PFSK-1 (cell line): ENCODE data around the gene CLASP1.

Experiments used
- FOXP2 ChIP-seq: optimal IDR thresholded peaks from 2 replicates; pipeline ENCODE3; 2011; ENCODE audit warnings: borderline replicate concordance, control low read depth, inconsistent platforms; ENCODE audit not compliant: insufficient read depth; ENCODE audit errors: extremely low read length, extremely low read depth
- POLR2AphosphoS5 ChIP-seq: IDR thresholded peaks from 2 replicates; pipeline ENCODE4 v1.6.1; 2012; ENCODE audit warnings: low read depth, mild to moderate bottlenecking, control low read depth, low read length, moderate library complexity
- REST ChIP-seq, 2 experiments: IDR thresholded peaks; 2 replicates each; pipeline versions ENCODE4 v1.6.1 to v1.8.0; 2011 to 2012; ENCODE audit warnings: low read depth in 2 of 2, low read length in 2 of 2, control low read depth in 1 of 2, inconsistent platforms in 1 of 2, mild to moderate bottlenecking in 1 of 2, moderate library complexity in 1 of 2; ENCODE audit not compliant: insufficient read depth in 1 of 2
- SIN3A ChIP-seq: IDR thresholded peaks from 2 replicates; pipeline ENCODE4 v1.6.1; 2012; ENCODE audit warnings: mild to moderate bottlenecking, low read length, moderate library complexity, borderline replicate concordance; ENCODE audit not compliant: insufficient read depth
- TAF1 ChIP-seq: IDR thresholded peaks from 2 replicates; pipeline ENCODE4 v1.6.1; 2012; ENCODE audit warnings: low read length, control low read depth, borderline replicate concordance; ENCODE audit not compliant: insufficient read depth

Gene CLASP1

GRCh38 chr2:121326628-121327027 lies 322.6 kb downstream of the CLASP1 start:
- TF ChIP-seq POLR2AphosphoS5 (no peak), FOXP2 (no peak), SIN3A (no peak), TAF1 (no peak), REST (IDR thresholded peaks at IDR 0.05; ENCODE audit: insufficient read depth in 1 of 2, low read depth in 2 of 2, low read length in 2 of 2) (no peak)

- no peak for TF ChIP-seq TAF1
- TF ChIP-seq SIN3A = no peak
- TF ChIP-seq REST (IDR thresholded peaks at IDR 0.05; ENCODE audit: insufficient read depth in 1 of 2, low read depth in 2 of 2, low read length in 2 of 2) = no peak
- no peak for TF ChIP-seq POLR2AphosphoS5
- TF ChIP-seq FOXP2 = no peak
Measured at GRCh38 chr2:121324601-121325000, 324.7 kb downstream of the CLASP1 start.

GRCh38 chr2:121321476-121321875 lies 327.8 kb downstream of the CLASP1 start:
- TF ChIP-seq TAF1 (no peak), SIN3A (no peak), REST (IDR thresholded peaks at IDR 0.05; ENCODE audit: insufficient read depth in 1 of 2, low read depth in 2 of 2, low read length in 2 of 2) (no peak), POLR2AphosphoS5 (no peak), FOXP2 (no peak)

GRCh38 chr2:121319941-121320340 lies 329.3 kb downstream of the CLASP1 start:
- TF ChIP-seq POLR2AphosphoS5 (no peak), FOXP2 (no peak), SIN3A (no peak)

GRCh38 chr2:121316986-121317385 lies 332.3 kb downstream of the CLASP1 start:
- TF ChIP-seq POLR2AphosphoS5 (no peak), TAF1 (no peak), FOXP2 (no peak)

GRCh38 chr2:121309801-121310200 lies 339.5 kb downstream of the CLASP1 start:
- no peak for TF ChIP-seq POLR2AphosphoS5
- TF ChIP-seq SIN3A = no peak
- no peak for TF ChIP-seq REST (IDR thresholded peaks at IDR 0.05; ENCODE audit: insufficient read depth in 1 of 2, low read depth in 2 of 2, low read length in 2 of 2)
- TF ChIP-seq TAF1 = no peak
- no peak for TF ChIP-seq FOXP2
